ENCODE measurements around the gene PIAS1.

GRCh38 chr15:68151277-68151676 lies 97.2 kb downstream of the PIAS1 start:
- no peak for TF ChIP-seq EP300 (IDR thresholded peaks at IDR 0.05; ENCODE audit: borderline replicate concordance)
- no peak for TF ChIP-seq CEBPB (IDR thresholded peaks at IDR 0.05)
- TF ChIP-seq TEAD4 (IDR thresholded peaks at IDR 0.05): no peak
- no peak for TF ChIP-seq EGR1 (IDR thresholded peaks at IDR 0.05)
- TF ChIP-seq YY1 (IDR thresholded peaks at IDR 0.05; ENCODE audit: low read depth): no peak
- TF ChIP-seq REST (IDR thresholded peaks at IDR 0.05; ENCODE audit: low read depth): no peak
- no peak for TF ChIP-seq FOXM1 (IDR thresholded peaks at IDR 0.05; ENCODE audit: borderline replicate concordance, low read depth)
